Suprapubic skin (tissue), 4 donors: ENCODE results near the gene GUCD1.

Experiments
- CTCF ChIP-seq, 2 donors: fragments of 200-600 bp in 1 of 2; fragments of 450-650 bp in 1 of 2; sonication (generic) in 1 of 2; IDR thresholded peaks; one replicate each; pipeline ENCODE4 v1.5.1; 2016 to 2019; ENCODE audit warnings: antibody characterized with exemption in 2 of 2, mild to moderate bottlenecking in 1 of 2, moderate library complexity in 1 of 2
- EP300 ChIP-seq: sonication (generic); formaldehyde crosslinking; IDR thresholded peaks from one replicate; pipeline ENCODE4 v1.6.1; 2017; ENCODE audit warnings: antibody characterized with exemption
- POLR2AphosphoS5 ChIP-seq, 3 donors: sonication (generic); formaldehyde crosslinking; IDR thresholded peaks; one replicate each; pipeline ENCODE4 v1.6.1; 2017; ENCODE audit warnings: antibody characterized with exemption in 3 of 3

GRCh38 chr22:24567668-24568067 lies 12.7 kb upstream of the GUCD1 start:
- TF ChIP-seq CTCF (IDR thresholded peaks at IDR 0.05) (no peak), POLR2AphosphoS5 (IDR thresholded peaks at IDR 0.05) (no peak), EP300 (no peak)
